Kidney epithelial cell (primary cell): ENCODE results near the gene TRIM65. TPM values are rescaled to one million over a fixed set of nuclear protein-coding genes. Genes with fewer than 3 reads are reported as not detected.

ENCODE experiments used
- DNase-seq: peaks from one replicate; pipeline ENCODE4 v3.0.0-alpha.2; 2010; ENCODE audit warnings: low read depth
- H3K27me3 ChIP-seq: 2 replicates; pipeline ENCODE4 v1.6.0; 2011; ENCODE audit warnings: low read length; ENCODE audit not compliant: control insufficient read depth, insufficient read depth
- H3K36me3 ChIP-seq: 2 replicates; pipeline ENCODE4 v1.5.1; 2011; ENCODE audit warnings: low read length; ENCODE audit not compliant: control insufficient read depth, insufficient read depth
- H3K4me3 ChIP-seq: 2 replicates; pipeline ENCODE4 v1.5.1; 2011; ENCODE audit warnings: low read depth, mild to moderate bottlenecking, control low read depth, low read length
- total RNA-seq: library from RNA; depleted of rRNA; stranded (reverse); fragments of >200 nt; gene quantifications from 2 replicates; pipeline ENCODE4 v1.2.3, GENCODE V29; 2015
- TF ChIP-seq, protein P1 (sequence below): IDR thresholded peaks from 2 replicates; pipeline ENCODE4 v1.5.1; 2011; ENCODE audit warnings: mild to moderate bottlenecking, moderate library complexity, low read length, control low read depth, inconsistent platforms; ENCODE audit not compliant: insufficient read depth, poor library complexity, severe bottlenecking

The TRIM65 gene
- total RNA-seq, 1 donor from 2014 or later = 31.8 TPM

DNA sequence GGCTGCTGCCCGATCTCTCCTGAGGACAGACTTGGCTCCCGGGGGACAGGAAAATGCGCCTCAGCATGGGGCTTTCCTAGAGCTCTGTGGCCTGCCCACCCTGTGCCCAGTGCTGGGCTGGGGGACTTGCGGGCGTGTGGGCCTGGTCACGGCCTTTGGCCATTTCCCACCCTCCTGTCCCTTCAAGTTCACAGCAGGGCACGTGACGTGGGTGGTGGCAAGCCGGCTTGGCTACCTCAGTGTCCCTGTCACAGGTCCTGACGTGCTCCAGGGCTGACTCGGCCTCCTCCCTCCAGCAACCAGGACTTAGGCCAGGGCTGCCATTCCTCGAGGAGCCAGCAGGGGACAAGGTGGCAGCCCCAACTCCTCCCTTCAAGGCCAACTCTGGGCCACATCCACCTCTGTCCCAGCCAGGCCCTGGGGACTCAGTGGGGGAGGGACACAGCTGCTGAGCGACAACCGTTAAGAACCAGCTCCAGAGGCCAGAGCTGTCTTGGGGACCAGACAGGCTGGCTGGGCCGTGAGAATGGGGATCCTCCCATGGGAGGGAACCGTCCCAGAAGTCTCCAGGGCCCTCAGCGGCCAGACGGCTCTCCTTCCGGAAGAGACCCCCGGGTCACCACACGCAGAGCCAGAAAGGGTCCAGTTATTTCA, 51.6 kb downstream of the TRIM65 start:
- DNase-seq = no peak
- H3K27me3 ChIP-seq = no peaks in the 10 kb centered on the region
- H3K36me3 ChIP-seq = peaks cover 5% of the 10 kb centered on the region
- TF ChIP-seq, protein P1, sequence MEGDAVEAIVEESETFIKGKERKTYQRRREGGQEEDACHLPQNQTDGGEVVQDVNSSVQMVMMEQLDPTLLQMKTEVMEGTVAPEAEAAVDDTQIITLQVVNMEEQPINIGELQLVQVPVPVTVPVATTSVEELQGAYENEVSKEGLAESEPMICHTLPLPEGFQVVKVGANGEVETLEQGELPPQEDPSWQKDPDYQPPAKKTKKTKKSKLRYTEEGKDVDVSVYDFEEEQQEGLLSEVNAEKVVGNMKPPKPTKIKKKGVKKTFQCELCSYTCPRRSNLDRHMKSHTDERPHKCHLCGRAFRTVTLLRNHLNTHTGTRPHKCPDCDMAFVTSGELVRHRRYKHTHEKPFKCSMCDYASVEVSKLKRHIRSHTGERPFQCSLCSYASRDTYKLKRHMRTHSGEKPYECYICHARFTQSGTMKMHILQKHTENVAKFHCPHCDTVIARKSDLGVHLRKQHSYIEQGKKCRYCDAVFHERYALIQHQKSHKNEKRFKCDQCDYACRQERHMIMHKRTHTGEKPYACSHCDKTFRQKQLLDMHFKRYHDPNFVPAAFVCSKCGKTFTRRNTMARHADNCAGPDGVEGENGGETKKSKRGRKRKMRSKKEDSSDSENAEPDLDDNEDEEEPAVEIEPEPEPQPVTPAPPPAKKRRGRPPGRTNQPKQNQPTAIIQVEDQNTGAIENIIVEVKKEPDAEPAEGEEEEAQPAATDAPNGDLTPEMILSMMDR = peak; percentile 77
- no peak overlapping the region for H3K4me3 ChIP-seq

DNA sequence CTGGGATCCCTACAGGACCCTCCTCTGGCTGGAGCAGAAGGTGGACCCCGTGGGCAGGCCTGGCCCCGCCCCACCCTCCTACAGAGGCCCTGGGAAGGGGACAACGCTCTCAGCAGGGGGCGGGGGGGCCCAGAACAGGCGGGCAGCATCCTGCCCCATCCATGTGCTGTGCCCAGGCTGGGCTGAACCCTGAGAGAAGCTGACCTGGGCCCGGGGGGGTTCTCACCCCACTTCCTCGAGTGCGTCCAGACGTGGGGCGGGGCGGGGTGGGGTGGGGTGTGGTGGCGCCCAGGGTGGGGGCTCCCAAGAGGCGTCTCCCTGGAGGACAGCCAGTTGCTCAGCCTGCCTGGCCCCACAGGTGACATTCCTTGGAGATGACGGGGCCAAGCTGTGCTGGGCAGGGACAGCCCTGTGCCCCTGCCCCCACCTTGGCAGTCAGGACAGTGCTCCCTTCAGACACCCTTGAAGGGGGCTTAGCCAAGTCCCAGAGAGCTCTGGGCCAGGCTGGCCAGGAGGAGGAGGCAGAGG, 52.2 kb downstream of the TRIM65 start:
- H3K4me3 ChIP-seq = no peak overlapping the region
- no peak for DNase-seq
- peaks cover 4% of the 10 kb centered on the region for H3K36me3 ChIP-seq
- H3K27me3 ChIP-seq = no peaks in the 10 kb centered on the region
- TF ChIP-seq, protein P1 = no peak

DNA sequence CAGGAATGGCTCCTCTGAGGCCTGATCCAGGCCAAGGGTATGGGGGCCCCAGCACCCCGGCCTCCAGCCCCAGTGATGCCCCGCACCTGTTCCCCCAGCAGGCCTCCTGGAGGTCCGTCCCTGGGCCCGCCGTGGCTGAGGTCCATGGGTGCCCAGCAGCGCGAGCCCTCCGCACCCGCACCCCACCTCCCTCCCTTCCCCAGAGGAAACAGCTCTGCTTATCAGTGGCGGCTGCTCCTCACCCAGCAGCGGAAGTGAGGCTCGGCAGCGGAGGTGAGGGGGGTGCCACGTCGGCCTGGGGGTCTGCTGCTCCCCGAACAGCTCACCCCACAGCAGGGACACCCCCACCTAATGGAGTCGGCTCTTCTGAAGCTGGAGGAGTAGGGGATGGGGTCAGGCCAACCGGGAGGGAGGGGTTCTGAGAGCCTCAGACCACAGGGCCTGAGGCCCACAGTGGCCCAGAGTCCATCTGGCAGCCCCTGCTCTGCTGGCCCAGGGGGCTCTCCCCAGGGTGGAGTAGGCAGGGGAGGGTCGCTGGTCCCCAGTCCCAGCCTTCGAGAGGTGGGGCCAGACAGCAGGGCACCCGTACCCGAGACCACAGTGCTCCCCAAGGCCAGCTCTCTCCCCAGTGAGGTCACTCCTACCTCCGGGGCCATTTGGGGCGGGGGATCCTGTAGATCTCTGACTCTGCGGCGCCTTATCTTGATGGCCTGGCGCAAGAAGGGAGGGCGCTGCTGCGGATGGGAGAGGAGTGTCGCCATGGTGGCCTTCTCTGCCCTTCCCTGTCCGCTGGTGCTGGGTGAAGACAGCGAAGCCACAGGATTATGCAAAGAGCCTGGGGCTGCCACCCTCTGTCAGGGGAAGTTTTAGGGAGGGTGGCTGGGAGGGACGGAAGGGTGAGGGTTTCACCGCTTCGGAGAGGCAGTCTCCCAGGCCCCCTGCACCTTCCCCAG, 52.9 kb downstream of the TRIM65 start, which contains the start of gene UNC13D:
UNC13D (minus strand) TSS at position 828 of the 953 bp plus-strand sequence; CDS start at position 761, 67 bp downstream.
- Histone ChIP-seq H3K27me3 (no peaks in the 10 kb centered on the region), H3K36me3 (peaks cover 2% of the 10 kb centered on the region), H3K4me3 (no peak within 1 kb of the TSS)
- TF ChIP-seq, protein P1 = no peak
- no peak for DNase-seq

DNA sequence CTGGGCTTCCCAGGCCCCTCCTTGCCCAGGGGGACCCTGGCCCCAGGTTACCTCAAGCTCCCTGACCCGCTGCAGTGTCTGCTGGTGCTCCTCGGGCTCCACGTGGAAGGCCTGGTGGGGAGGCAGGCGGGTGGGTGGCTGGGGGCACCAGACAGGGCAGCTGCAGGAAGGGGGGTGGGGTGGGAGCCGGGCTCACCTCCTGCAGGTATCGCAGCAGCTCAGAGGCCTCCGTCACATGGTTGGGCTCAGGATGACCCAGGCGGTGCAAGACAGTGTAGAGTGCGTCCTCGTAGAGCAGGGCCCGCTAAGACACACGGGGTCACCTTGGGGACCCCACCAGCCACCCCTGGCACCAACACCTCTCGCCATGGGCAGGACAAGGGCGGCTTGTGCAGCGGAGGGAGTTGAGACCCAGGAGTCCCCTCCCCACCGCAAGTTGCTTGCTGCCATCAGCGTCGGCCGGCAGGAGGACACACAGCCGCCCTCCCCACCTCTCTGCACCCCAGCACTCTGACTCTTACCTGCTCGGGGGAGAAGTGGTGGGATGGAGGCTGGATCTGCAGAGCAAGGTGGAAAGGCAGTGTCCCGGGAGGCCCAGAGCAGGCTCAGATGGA, 53.7 kb downstream of the TRIM65 start:
- H3K4me3 ChIP-seq = no peak overlapping the region
- TF ChIP-seq, protein P1 = no peak
- no peak for DNase-seq
- H3K36me3 ChIP-seq = peaks cover 1% of the 10 kb centered on the region
- H3K27me3 ChIP-seq = no peaks in the 10 kb centered on the region

DNA sequence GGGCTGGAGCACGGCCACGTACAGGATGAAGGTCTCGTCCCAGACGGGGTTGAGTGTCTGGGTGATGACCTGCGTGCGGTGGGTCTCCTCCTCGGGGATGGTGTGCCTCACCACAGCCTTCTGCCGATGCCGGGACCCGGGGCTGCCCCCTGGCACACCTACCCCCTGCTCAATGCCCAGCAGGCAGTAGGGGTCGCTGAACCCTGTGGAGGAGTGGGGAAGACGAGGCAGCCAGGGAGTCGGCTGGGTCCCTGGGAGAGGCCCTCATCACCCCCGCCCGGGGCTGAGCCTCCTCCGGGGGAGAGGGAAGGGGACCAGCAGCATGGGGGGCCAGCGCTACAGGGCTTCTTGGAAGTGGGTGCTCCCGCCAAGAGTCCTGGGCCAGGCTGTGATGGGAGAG, 54.3 kb downstream of the TRIM65 start:
- no peaks in the 10 kb centered on the region for H3K36me3 ChIP-seq
- DNase-seq = no peak
- TF ChIP-seq, protein P1 = no peak
- H3K4me3 ChIP-seq = no peak overlapping the region
- H3K27me3 ChIP-seq = no peaks in the 10 kb centered on the region
